Hematopoietic multipotent progenitor cell treated with erythropoietin and hydrocortisone succinate and interleukin-3 and kit ligand, for 6 days (in vitro differentiated cells): ENCODE data around the gene ZNRF3.
"Not testable (repeated sequence)": the region's sequence is repeated elsewhere in the genome, so short reads cannot be mapped to it uniquely, and the experiment has no call there.

ENCODE experiments used
- DNase-seq: peaks from one replicate; pipeline ENCODE4 v3.0.0-alpha.2; 2015

ZNRF3 gene

GRCh38 chr22:28908810-28909209 is 25.4 kb downstream of the ZNRF3 start:
- DNase-seq = not testable (repeated sequence)

DNA sequence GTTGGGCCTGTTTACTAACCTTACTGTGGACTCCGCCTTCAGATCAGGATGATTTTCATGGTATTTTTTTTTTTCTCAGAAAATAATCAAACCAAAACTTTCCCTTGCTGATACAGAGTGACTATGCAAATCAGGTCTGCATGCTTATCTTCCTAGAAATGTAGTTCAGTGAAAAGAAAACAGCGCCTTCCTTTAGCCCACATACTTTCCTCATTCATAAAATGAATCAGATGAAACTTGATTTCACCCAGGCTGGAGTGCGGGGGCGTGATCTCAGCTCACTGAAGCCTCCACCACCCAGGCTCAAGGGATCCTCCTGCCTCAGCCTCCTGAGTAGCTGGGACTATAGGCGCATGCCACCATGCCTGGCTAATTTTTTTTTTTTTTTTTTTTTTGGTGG is 26.0 kb downstream of the ZNRF3 start:
- DNase-seq = peak; percentile 69

GRCh38 chr22:28910569-28911303 is 27.4 kb downstream of the ZNRF3 start:
- DNase-seq = no peak

GRCh38 chr22:28911304-28911690 is 27.9 kb downstream of the ZNRF3 start:
- no peak for DNase-seq

GRCh38 chr22:28911777-28912669 is 28.7 kb downstream of the ZNRF3 start:
- DNase-seq = no peak

DNA sequence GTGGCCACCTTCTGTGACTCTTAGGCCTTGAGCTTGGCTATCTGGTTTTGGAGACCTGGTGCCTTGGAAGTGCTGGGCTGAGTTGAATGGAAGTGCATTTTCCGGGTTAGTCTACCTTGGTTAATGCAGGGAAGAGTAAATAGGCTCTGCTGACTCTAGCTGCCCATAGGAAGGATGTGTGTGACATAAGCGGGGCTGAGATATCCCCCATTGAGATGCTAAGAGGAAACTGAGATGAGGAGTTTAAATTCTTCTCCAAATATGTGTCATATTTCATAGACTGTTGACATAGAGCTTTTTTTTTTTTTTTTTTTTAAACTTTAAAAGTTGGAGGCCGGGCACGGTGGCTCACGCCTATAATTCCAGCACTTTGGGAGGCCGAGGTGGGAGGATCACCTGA is 30.8 kb downstream of the ZNRF3 start:
- DNase-seq = no peak

DNA sequence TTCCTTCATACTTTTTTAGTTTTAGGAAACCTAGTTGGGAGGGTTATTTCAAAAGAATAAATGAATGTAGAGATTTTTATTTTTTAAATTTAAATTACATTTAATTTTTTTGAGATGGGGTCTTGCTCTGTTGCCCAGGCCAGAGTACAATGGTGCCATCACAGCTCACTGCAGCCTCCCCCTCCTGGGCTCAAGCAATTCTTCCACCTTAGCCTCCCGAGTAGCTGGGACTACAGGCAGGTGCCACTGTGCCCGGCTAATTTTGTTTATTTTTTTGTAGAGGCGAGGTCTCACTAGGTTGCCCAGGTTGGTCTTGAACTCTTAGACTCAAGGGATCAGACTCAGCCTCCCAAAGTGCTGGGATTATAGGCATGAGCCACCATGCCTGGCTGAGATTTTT is 32.6 kb downstream of the ZNRF3 start:
- no peak for DNase-seq

- no peak for DNase-seq
These were observed 34.6 kb downstream of the ZNRF3 start for GRCh38 chr22:28917747-28918549.

DNA sequence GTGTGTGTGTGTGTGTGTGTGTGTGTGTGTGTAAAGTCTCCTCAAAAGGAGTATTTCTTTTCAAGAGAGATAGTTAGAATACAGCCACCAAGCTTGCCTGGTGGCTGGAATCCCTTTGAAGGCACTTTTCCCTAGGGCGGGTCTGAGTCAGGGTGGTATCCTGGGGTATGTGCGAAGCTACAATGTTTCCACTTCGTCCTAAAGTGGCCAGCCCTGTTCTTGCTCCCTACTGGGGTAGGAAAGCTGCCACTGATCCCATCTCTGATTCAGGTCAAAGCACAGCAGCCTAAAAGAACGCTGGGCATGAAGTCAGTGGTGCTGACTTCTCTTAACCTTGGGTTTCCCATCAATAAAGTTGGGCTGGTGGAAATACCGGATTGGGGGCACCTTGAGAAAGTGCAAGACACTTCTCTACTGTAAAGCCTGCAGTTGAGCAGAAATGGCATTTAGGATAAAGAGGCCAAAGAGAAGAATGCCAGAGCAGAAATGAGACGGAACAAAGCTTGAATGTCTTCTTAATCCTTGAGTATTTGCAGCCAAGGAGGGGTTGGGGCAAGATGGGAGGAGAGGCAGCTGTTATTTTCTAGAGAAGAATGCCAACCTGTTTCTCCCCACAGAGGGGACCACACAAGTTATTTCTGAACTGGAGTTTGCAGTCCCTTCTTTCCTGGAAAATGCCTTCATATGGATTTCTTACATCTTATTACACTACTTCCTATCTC is 35.3 kb downstream of the ZNRF3 start:
- no peak for DNase-seq

DNA sequence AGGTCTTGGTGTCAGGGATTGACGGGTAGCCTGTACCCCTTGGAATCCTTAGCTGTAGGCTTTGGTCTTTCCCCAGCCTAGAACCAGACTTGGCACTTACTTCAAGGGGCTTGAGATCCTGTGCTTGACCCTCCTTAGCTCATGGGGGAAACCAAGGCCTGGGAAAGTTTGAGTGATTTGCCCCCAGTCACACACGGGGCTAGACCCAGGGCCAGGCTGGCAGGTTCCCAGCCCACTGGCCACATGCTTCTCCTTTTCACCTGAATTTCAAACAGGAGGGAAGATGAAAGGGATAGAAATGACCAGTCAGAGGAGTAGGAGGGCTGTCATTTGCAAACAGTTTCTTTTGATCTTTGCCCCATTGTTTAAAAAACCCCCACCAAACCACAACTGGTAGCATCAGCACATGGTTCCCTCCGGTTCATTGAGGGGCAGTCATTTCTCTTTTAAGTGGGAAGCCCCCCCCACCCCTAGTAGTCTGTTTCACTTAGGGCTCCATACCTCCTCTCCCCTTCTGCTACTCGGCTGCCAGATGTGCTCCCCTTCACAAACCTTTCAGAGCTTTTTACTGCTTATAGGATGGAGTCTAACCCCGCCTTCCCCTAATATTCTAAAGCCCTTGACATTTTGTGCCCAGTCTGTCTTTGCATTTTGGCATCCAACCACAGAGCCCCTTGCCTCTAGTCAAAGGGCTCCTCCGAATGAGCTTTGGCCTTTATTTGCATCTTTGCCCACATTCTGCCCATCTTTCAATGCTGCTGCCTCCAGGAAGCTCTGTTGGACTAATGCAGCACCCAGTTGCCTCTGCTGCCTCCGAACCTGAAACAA is 37.6 kb downstream of the ZNRF3 start:
- no peak for DNase-seq

- no peak for DNase-seq
These were observed 38.2 kb downstream of the ZNRF3 start for GRCh38 chr22:28921585-28921879.

GRCh38 chr22:28922540-28923244 is 39.3 kb downstream of the ZNRF3 start:
- DNase-seq = no peak

- no peak for DNase-seq
These were observed 40.7 kb downstream of the ZNRF3 start for GRCh38 chr22:28923826-28924732.

GRCh38 chr22:28925916-28926315 is 42.5 kb downstream of the ZNRF3 start:
- peak; percentile 21 for DNase-seq

DNA sequence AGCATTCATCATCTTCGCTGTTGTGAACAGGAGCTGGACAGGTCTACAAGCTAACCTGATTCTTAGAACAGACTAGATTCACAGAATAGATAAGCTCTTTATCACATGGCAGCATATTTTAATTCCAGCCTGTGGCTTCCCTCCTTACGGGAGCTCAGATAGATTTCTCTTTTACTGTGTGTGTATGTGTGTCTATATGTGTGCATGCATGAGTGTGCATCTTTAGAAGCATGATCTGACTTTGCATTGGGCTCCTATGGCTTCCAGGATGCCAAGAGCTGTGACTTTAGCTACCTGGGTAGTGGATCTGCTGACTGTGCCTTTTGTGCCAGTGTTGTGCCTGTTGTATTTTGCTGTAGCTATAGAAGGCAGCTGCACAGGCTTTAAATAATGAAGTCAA is 44.3 kb downstream of the ZNRF3 start:
- DNase-seq = peak; percentile 59

GRCh38 chr22:28929197-28929596 is 45.8 kb downstream of the ZNRF3 start:
- no peak for DNase-seq

- DNase-seq = peak; percentile 62
These were observed 47.1 kb downstream of the ZNRF3 start for GRCh38 chr22:28930357-28931007.

GRCh38 chr22:28931844-28932567 is 48.6 kb downstream of the ZNRF3 start:
- DNase-seq = no peak

DNA sequence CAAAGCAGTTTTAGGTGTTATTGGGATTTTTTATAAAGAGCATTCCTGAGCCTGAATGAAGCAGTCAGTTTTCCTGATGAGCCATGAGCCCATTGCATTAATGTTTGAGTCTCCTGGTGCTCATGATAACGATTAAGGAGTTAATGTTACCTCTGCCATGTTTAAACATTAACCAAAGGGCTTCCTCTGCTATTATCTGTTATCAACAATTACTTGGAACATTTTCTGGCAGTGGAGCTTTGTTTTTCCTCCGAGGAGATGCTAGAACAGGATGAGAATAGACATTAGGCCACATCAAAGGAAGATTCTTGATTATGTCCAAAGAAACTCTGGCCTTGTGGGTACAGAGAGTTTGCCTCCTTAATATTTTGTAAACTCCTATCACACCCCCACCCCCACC is 49.9 kb downstream of the ZNRF3 start:
- DNase-seq = no peak
